GM18861 (cell line): ENCODE data around the gene SHLD1.
"Not testable (repeated sequence)": the region's sequence is repeated elsewhere in the genome, so short reads cannot be mapped to it uniquely, and the experiment has no call there.

Experiments
- ATAC-seq: cut with Tn5 transposase; IDR thresholded peaks from one replicate; pipeline ENCODE4 v1.9.1; 2021; ENCODE audit not compliant: unreplicated experiment

The SHLD1 gene

DNA sequence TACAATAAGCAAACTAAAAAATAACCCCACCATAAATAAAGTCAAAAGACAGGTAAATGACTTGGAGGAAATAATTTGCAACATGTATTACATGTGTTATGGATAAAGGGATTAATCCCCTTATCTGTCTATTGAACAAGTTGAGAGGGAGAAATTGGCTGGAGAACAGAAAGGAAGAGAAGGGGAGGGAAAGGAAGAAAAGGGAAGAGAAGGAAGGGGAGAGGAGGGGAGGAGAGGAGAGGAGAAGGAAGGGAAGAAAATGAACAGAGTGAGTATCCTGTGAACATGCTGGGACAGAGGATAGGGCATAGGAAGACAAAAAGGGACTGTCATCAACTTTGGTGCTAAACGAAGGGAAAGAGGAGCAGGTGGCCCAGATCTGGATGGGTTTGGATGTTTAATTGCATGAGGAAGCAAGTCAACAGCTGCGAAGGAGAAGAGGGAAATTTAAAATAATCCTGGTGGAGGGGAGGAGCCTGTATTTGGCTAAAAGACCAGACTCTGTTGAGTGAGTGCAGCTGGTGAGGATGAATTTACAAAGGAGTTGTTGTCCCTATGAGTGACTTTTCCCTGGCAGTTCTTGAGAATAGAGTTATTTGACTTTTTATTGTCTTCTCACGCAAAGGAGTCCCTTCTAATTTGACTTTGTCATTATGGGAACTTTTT is 14.2 kb upstream of the SHLD1 start:
- ATAC-seq = no peak

DNA sequence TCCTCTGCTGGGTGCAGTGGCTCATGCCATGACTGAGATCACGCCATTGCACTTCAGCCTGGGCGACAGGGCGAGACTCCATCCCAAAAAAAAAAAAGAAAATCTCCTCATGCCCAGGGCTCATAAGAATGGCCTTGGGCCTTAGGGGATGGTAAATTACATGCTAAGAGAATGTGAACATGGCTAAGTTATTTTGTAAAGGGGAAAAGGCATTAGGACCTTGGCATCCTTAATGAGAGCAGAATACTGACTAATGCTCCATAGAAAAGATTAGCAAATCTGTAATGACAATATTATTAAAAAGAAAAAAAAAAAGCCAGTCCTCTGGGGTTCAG is 12.6 kb upstream of the SHLD1 start:
- ATAC-seq = no peak

GRCh38 chr20:5737966-5738365 is 12.2 kb upstream of the SHLD1 start:
- no peak for ATAC-seq

DNA sequence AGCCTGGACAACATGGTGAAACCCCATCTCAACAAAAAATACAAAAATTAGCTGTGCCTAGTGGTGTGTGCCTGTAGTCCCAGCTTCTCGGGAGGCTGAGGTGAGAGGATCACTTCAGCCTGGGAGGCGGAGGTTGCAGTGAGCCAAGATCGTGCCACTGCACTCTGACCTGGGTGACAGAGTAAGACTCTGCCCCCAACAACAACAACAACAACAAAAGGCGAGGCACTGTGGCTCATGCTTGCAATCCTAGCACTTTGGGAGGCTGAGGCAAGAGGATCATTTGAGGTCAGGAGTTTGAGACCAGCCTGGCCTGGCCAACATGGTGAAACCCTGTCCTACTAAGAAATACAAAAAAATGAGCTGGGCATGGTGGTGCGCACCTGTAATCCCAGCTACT is 9.6 kb upstream of the SHLD1 start:
- ATAC-seq = not testable (repeated sequence)

- ATAC-seq = no peak
These were observed 9.1 kb upstream of the SHLD1 start for GRCh38 chr20:5741089-5741488.

DNA sequence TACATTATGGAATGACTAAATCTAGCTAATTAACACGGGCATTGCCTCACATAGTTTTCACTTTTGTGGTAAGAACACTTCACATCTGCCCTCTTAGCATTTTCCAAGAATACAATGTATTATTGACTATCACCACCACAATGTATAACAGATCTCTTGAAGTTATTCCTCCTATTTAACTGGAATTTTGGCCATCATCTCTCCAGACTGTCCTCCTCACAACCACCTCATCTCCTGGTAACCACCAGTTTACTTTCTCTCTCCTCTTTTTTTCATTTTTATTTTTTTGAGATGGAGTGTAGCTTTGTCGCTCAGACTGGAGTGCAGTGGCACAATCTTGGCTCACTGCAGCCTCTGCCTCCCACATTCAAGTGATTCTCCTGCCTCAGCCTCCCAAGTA is 8.2 kb upstream of the SHLD1 start:
- ATAC-seq = no peak

DNA sequence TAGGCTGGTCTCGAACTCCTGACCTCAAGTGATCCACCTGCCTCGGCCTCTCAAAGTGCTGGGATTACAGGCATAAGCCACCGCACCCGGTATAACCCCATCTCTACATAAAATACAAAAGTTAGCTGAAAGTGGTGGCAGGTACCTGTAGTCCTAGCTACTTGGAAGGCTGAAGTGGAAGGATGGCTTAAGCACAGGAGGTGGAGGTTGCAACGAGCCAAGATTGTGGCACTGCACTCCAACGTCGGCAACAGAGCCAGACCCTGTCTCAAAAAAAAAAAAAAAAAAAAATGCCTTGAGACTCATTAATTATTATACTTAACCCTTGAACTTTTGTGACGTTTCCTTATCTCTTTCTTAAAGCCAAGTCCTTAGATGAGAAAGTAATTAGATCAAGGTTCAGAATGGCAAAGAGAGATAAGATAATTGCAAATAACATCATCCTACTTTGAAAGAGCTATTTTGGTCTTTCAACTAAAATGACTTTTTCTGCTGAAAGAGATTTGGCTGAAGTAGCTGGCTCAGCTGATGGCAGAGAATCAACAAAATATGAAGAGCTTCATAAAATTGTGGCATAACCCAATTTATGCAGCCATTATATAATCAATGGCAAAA is 4.7 kb upstream of the SHLD1 start:
- ATAC-seq = no peak

DNA sequence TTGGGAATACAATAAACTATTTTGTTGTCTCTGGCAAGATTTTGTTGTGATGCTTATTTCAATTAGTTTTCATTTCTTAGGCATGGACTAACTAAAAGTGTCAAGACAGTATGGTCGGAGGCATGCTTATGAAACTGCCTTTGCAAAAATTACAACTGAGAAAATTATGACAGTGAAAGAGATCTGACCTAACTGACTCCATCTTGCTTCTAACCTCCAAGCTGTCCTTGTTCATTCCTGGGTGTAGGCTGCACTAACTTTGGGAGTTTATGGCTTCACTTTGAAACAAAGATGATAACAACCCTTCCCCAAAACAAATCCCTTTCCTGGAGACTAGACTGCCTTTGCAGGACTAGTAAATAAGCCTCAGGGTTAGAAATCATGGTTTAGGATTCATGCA is 4.1 kb upstream of the SHLD1 start:
- ATAC-seq = no peak

GRCh38 chr20:5748246-5748645 is 2.0 kb upstream of the SHLD1 start:
- ATAC-seq = no peak

DNA sequence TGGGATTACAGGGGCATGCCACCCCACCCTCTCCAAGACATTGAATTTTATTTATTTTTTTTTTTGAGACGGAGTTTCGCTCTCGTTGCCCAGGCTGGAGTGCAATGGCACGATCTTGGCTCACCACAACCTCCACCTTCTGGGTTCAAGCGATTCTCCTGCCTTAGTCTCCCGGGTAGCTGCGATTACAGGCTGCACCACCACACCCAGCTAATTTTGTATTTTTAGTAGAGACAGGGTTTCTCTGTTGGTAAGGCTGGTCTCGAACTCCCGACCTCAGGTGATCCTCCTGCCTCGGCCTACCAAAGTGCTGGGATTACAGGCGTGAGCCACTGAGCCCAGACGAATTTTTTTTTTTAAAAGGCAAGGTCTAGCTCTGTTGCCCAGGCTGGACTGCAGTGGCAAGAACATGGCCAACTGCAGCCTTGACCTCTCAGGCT is 669 bp upstream of the SHLD1 start:
- not testable (repeated sequence) for ATAC-seq

- ATAC-seq = no peak
These were observed 1.7 kb downstream of the SHLD1 start for GRCh38 chr20:5751856-5752255.

DNA sequence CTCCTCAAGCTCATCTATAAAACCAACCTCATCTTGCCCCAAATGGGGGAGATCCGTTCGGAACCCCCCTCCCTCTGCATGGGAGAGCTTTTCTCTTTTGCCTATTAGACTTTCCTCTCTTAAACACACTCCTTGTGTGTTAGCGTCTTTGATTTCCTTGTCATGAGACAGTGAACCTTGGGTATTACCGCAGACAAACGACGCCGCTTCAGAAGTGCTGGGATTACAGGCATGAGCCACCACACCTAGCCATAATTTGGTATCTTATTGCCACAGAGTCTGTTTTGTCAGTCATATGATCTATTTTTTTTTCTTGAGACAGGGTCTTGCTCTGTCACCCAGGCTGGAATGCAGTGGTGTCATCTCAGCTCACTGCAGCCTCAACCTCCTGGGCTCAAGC is 3.6 kb downstream of the SHLD1 start:
- no peak for ATAC-seq

- no peak for ATAC-seq
These were observed 7.7 kb downstream of the SHLD1 start for GRCh38 chr20:5757949-5758348.

- ATAC-seq = no peak
These were observed 16.0 kb downstream of the SHLD1 start for GRCh38 chr20:5766085-5766764.

DNA sequence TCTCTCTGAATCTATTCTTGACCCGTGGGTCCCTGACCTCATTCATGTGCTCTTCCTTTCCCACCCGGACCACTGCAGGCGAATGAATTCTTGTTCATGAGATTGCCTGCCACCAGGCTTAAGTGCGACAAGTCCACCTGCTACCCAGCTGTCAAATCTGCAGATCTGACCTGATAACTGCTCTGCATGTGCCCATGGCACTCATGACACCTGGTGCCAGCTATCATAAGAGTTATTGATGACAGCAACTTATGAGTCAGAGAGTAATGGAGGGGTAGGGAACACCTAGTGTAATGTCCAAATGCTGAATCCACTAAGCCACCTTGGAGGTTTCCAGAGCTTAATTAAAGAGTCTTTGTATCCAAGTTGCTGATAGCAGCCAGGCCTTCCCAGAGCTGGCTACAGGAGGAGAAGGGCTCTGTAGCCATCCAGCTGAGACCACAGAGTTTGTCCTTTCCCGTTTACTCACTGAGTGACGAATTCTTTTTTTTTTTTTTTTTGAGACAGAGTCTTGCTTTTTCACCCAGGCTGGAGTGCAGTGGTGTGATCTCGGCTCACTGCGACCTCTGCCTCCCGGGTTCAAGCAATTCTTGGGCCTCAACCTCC is 17.4 kb downstream of the SHLD1 start:
- ATAC-seq = no peak

- no peak for ATAC-seq
These were observed 20.2 kb downstream of the SHLD1 start for GRCh38 chr20:5770231-5770986.

- peak; percentile 68 for ATAC-seq
These were observed 20.8 kb downstream of the SHLD1 start for GRCh38 chr20:5770987-5771318.

GRCh38 chr20:5772704-5773103 is 22.5 kb downstream of the SHLD1 start:
- no peak for ATAC-seq

DNA sequence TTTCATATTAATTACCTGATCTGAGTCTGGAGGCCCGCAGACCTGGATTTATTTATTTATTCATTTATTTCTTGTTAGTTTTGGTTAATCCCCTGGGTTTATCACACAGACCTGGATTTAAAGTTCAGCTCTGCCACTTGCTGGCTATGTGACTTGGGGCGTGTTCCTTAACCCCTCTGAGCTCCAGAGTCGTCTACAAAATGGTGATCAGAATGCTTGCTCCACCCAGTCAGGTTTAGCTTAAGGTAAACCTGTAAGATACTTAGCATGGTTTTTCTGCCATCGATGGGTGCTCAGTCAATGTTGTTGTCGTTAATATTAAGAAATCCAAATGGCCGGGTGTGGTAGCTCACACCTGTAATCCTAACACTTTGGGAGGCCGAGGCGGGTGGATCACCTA is 23.4 kb downstream of the SHLD1 start:
- no peak for ATAC-seq

- ATAC-seq = no peak
These were observed 25.9 kb downstream of the SHLD1 start for GRCh38 chr20:5776077-5776476.

DNA sequence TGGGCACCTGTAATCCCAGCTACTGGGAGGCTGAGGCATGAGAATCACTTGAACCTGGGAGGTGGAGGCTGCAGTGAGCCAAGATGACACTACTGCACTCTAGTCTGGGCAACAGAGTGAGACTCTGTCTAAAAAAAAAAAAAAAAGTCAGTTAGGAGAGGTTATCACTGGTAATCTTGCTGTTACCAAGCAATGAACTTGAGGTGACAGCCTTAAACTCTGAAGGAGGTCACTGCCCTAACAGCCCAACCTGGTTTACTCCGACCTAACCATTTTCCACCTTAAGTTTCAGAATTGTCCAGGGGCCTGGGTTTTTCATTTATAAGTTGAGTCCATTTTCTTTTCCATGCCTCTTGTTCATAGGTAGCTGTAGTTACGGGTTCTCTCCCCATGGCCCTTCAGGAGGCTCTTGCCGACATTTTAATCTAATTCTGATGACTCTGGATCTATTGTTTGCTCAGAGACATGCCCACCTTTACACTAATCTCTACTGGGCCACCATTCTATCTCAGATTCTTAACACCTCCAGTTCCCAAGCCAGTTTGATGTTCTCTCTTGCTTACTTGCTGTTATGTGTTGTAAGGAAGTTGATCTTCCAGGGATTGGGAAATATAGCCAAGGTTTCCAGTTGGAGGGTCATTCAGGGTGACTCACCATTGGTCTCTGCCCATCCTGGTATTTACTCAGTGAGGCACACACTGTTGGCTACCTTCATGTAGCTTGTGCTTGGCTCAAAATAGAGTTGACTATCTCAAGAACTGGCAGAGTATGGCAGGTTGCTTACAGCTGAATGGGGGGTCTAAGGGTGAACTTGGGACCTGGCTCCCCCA is 29.1 kb downstream of the SHLD1 start:
- no peak for ATAC-seq
